Suprapubic skin (tissue), 4 donors: ENCODE results near the gene GON4L. TPM values are rescaled to one million over a fixed set of nuclear protein-coding genes. Genes with fewer than 3 reads are reported as not detected.

ENCODE experiments used
- DNase-seq, 2 donors: peaks; one replicate each; pipeline ENCODE4 v3.0.0-alpha.2; 2019; ENCODE audit warnings: low spot score in 2 of 2
- H3K27ac ChIP-seq: fragments of 200-600 bp; sonication (generic); one replicate; pipeline ENCODE4 v1.5.1; 2019
- H3K27me3 ChIP-seq: fragments of 200-600 bp; sonication (generic); one replicate; pipeline ENCODE4 v1.5.1; 2019
- H3K36me3 ChIP-seq: fragments of 200-600 bp; sonication (generic); one replicate; pipeline ENCODE4 v1.5.1; 2019
- H3K4me1 ChIP-seq: fragments of 200-600 bp; sonication (generic); one replicate; pipeline ENCODE4 v1.5.1; 2019
- H3K4me3 ChIP-seq: fragments of 200-600 bp; sonication (generic); one replicate; pipeline ENCODE4 v1.5.1; 2019; ENCODE audit warnings: mild to moderate bottlenecking
- H3K9me3 ChIP-seq: fragments of 200-600 bp; sonication (generic); one replicate; pipeline ENCODE4 v1.5.1; 2019
- EP300 ChIP-seq: sonication (generic); formaldehyde crosslinking; IDR thresholded peaks from one replicate; pipeline ENCODE4 v1.6.1; 2017; ENCODE audit warnings: antibody characterized with exemption
- POLR2A ChIP-seq, 2 donors: fragments of 450-650 bp; IDR thresholded peaks; one replicate each; pipeline ENCODE4 v1.6.1; 2017; ENCODE audit warnings: antibody characterized with exemption in 2 of 2, mild to moderate bottlenecking in 2 of 2, moderate library complexity in 2 of 2
- POLR2AphosphoS5 ChIP-seq, 3 donors: sonication (generic); formaldehyde crosslinking; IDR thresholded peaks; one replicate each; pipeline ENCODE4 v1.6.1; 2017; ENCODE audit warnings: antibody characterized with exemption in 3 of 3
- WGBS: methylation state at CpG from one replicate; pipeline ENCODE4 v1.1.5; 2018; 5-methylcytosine and 5-hydroxymethylcytosine counted together
- total RNA-seq, 4 donors: library from RNA; depleted of rRNA; stranded (reverse); fragments of >200 nt; gene quantifications; one replicate each; pipeline ENCODE4 v1.1.0, GENCODE V29; 2016
- TF ChIP-seq, protein P1 (sequence below), 2 donors: fragments of 200-600 bp in 1 of 2; fragments of 450-650 bp in 1 of 2; sonication (generic) in 1 of 2; IDR thresholded peaks; one replicate each; pipeline ENCODE4 v1.5.1; 2016 to 2019; ENCODE audit warnings: antibody characterized with exemption in 2 of 2, mild to moderate bottlenecking in 1 of 2, moderate library complexity in 1 of 2

GON4L gene
- total RNA-seq, 4 donors from 2014 or later = 27.5 to 82.6 (median 43.2) TPM

DNA sequence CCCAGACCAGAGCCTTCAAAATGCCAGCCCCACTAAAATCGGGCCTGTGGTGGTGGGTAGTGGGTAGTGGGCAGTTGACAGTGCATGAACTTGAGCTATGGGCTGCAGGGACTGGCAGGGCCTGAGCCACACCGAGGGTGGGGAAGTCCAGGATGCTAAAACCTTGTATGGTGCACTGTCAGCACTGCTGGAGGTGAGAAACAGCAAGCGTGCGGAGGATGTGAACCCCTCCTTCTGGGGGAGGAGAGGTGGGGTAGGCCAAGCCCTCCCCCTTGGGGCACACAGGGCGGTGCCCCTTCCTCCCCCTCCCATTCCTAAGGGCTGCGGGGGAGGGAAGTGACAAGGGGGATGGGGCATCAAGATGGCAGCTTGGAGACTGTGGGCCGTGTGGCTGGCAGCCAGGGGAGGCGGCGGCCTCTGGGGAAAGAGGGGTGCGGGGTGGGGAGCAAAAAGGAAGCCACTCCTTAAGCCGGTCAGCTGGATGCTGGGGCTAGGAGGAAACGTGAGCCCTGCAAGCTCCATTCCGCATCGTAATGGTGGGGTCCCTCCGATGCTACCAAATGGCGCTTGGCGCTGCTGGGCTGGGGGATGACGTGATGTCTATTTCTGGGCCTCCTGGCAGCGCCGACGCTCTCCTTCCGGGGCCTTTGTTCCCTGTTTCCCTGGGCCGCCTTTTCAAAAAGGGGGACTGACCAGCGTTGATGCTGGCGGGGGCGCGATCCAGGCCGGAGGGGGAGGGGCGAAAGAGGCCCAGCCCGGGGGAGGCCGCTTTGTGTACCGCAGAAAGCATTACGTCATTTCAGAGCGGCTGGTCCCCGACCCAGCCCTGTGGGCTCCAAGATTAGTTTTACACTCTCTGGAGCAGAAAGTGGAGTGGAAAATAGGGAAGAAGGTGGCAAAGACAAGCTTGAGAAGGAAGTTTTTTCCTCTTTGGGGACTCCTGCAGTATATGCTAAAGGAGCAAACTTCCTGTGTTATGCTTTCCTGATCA is 3.2 kb upstream of the GON4L start:
- WGBS = 2% methylated on average over 22 of the region's 35 CpGs
- peak in 1 of 2 donors; percentile 89 for DNase-seq
- Histone ChIP-seq H3K36me3 (no peaks in the 10 kb centered on the region), H3K27me3 (no peaks in the 10 kb centered on the region), H3K27ac (peak overlapping the region; percentile 68), H3K4me1 (peaks cover 38% of the 10 kb centered on the region), H3K4me3 (peak overlapping the region; percentile 41), H3K9me3 (no peaks in the 10 kb centered on the region)
- TF ChIP-seq EP300 (no peak), POLR2A (IDR thresholded peaks at IDR 0.05) (no peak), POLR2AphosphoS5 (IDR thresholded peaks at IDR 0.05) (no peak)
- TF ChIP-seq, protein P1, sequence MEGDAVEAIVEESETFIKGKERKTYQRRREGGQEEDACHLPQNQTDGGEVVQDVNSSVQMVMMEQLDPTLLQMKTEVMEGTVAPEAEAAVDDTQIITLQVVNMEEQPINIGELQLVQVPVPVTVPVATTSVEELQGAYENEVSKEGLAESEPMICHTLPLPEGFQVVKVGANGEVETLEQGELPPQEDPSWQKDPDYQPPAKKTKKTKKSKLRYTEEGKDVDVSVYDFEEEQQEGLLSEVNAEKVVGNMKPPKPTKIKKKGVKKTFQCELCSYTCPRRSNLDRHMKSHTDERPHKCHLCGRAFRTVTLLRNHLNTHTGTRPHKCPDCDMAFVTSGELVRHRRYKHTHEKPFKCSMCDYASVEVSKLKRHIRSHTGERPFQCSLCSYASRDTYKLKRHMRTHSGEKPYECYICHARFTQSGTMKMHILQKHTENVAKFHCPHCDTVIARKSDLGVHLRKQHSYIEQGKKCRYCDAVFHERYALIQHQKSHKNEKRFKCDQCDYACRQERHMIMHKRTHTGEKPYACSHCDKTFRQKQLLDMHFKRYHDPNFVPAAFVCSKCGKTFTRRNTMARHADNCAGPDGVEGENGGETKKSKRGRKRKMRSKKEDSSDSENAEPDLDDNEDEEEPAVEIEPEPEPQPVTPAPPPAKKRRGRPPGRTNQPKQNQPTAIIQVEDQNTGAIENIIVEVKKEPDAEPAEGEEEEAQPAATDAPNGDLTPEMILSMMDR (IDR thresholded peaks at IDR 0.05) = no peak

DNA sequence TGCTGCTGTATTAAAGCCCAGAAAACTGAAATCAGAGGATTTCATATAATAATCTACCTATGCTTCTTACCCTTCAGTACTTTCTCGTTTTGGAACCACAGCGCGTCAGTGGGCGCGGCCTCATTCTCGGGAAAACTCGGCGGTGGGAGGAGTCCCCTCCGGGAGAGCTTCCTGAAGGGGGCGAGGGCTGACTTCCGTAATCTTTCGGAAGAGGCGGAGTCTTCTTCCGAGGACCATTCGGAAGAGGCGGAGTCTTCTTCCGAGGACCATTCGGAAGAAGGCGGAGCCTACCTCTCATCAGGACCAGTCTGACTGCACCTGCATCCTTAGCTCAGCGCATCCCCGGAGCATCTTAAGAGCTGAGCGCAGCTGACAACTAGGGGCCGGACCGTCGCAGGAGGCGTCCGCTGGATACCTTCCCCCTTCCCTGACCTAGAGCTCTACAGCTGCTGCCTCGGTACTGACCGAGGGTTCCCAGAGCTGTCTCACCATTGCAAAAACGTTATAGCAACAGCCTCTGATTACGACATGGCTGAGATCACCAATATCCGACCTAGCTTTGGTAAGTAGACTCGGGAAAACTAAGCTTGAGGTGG is 2.3 kb upstream of the GON4L start, which contains the start of gene SYT11:
Gene SYT11 (plus strand): TSS at position 334 of the 596 bp plus-strand sequence. CDS start 195 bp downstream, at position 529.
- H3K4me3 ChIP-seq = peak within 1 kb of the TSS; percentile 41
- WGBS = 2% methylated on average over 31 of the region's 33 CpGs
- H3K4me1 ChIP-seq = peaks cover 38% of the 10 kb centered on the region
- H3K27ac ChIP-seq = peak within 1 kb of the TSS; percentile 68
- H3K27me3 ChIP-seq = no peaks in the 10 kb centered on the region
- peak; percentile 96 to 97 for DNase-seq
- no peak for TF ChIP-seq POLR2A (IDR thresholded peaks at IDR 0.05)
- no peak for TF ChIP-seq POLR2AphosphoS5 (IDR thresholded peaks at IDR 0.05)
- TF ChIP-seq, protein P1 (IDR thresholded peaks at IDR 0.05) = no peak
- TF ChIP-seq EP300 = no peak
- no peaks in the 10 kb centered on the region for H3K9me3 ChIP-seq
- peaks cover 5% of the 10 kb centered on the region for H3K36me3 ChIP-seq

- Histone ChIP-seq H3K36me3 (peaks cover 11% of the 10 kb centered on the region), H3K4me1 (peaks cover 38% of the 10 kb centered on the region), H3K27me3 (no peaks in the 10 kb centered on the region), H3K27ac (peak overlapping the region; percentile 68), H3K9me3 (no peaks in the 10 kb centered on the region), H3K4me3 (peak overlapping the region; percentile 41)
- no peak for TF ChIP-seq POLR2A (IDR thresholded peaks at IDR 0.05)
- TF ChIP-seq, protein P1 (IDR thresholded peaks at IDR 0.05) = no peak
- TF ChIP-seq EP300 = no peak
- TF ChIP-seq POLR2AphosphoS5 (IDR thresholded peaks at IDR 0.05) = no peak
- 54% methylated on average over 12 of the region's 12 CpGs for WGBS
- DNase-seq = peak in 1 of 2 donors; percentile 69
Observed at GRCh38 chr1:155858800-155859233, 1.8 kb upstream of the GON4L start.

DNA sequence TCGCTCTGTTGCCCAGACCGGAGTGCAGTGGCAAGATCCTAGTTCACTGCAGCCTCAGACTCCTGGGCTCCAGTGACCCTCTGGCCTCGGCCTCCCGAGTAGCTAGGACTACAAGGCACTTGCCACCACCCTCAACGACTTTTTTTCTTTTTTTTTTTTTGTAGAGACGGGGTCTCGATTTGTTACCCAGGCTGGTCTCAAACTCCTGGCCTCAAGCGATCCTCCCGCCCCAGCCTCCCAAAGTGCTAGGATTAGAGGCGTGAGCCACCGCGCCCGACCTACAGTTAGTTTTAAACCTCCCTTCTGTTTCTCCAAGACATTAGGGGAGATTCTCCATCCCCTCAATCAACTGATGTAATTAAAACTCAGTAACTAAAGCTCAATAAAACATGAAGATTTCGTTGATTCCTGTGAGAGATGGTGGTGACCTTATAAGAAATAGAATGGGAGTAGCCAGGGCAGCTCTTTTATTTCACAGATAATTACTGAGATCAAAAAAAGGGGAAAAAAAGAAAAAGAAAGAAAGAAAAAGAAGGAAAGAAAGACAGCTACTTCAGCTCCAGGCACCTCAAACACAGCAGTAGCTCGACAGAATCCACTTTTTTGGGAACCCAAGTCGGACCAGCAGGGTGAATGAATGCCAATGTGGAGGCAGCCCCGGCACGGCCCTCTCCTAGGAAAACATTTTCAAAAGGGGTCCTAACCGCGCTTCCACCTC is 598 bp downstream of the GON4L start:
- WGBS = 56% methylated on average over 20 of the region's 20 CpGs
- Histone ChIP-seq H3K4me3 (peak overlapping the region; percentile 86), H3K4me1 (peaks cover 38% of the 10 kb centered on the region), H3K36me3 (peaks cover 32% of the 10 kb centered on the region), H3K27ac (peak overlapping the region; percentile 81), H3K27me3 (no peaks in the 10 kb centered on the region), H3K9me3 (no peaks in the 10 kb centered on the region)
- no peak for TF ChIP-seq POLR2AphosphoS5 (IDR thresholded peaks at IDR 0.05)
- TF ChIP-seq POLR2A (IDR thresholded peaks at IDR 0.05) = no peak
- TF ChIP-seq EP300 = no peak
- TF ChIP-seq, protein P1 (IDR thresholded peaks at IDR 0.05) = no peak
- no peak for DNase-seq
